ENCODE measurements around the gene XIAP. TPM values are rescaled to one million over a fixed set of nuclear protein-coding genes. Genes with fewer than 3 reads are reported as not detected.

The XIAP gene
- total RNA-seq, 6 donors from 2014 or later = 28.3 to 64.2 (median 46.8) TPM

DNA sequence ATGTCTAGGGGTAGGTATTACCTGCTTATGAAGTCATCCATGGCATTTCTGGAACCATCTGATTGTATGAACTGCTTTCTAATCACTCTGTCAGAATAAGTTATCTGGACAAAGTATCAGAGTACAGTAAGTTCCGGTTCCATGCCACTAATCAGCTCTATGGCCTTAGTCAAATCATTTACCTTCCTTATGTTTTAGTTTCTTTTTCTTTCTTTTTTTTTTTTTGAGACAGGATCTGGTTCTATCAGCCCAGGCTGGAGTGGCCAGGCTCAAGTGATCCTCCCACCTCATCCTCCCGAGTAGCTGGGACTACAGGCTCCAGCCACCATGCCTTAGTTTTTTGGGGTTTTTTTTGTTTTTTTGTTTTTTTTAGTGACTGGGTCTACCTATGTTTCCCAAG lies 11.5 kb downstream of the XIAP start:
- WGBS, 2 donors = 65 to 68% methylated on average over 2 of the region's 2 CpGs
- Histone ChIP-seq H3K36me3 (no peaks in the 10 kb centered on the region), H3K27ac (no peak overlapping the region), H3K4me3 (no peak overlapping the region), H3K27me3 (no peaks in the 10 kb centered on the region), H3K4me1 (peaks cover 0 to 12% (median 0%) of the 10 kb centered on the region in 4 donors), H3K9me3 (no peaks in the 10 kb centered on the region)
- ATAC-seq (ENCODE audit: low FRiP score in 2 of 2) = no peak
- TF ChIP-seq, protein P1, sequence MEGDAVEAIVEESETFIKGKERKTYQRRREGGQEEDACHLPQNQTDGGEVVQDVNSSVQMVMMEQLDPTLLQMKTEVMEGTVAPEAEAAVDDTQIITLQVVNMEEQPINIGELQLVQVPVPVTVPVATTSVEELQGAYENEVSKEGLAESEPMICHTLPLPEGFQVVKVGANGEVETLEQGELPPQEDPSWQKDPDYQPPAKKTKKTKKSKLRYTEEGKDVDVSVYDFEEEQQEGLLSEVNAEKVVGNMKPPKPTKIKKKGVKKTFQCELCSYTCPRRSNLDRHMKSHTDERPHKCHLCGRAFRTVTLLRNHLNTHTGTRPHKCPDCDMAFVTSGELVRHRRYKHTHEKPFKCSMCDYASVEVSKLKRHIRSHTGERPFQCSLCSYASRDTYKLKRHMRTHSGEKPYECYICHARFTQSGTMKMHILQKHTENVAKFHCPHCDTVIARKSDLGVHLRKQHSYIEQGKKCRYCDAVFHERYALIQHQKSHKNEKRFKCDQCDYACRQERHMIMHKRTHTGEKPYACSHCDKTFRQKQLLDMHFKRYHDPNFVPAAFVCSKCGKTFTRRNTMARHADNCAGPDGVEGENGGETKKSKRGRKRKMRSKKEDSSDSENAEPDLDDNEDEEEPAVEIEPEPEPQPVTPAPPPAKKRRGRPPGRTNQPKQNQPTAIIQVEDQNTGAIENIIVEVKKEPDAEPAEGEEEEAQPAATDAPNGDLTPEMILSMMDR (IDR thresholded peaks at IDR 0.05) = no peak
- TF ChIP-seq POLR2A (IDR thresholded peaks at IDR 0.05) = no peak
- TF ChIP-seq POLR2AphosphoS5 (IDR thresholded peaks at IDR 0.05) = no peak
- no peak for TF ChIP-seq EP300 (IDR thresholded peaks at IDR 0.05)
- no peak for DNase-seq

DNA sequence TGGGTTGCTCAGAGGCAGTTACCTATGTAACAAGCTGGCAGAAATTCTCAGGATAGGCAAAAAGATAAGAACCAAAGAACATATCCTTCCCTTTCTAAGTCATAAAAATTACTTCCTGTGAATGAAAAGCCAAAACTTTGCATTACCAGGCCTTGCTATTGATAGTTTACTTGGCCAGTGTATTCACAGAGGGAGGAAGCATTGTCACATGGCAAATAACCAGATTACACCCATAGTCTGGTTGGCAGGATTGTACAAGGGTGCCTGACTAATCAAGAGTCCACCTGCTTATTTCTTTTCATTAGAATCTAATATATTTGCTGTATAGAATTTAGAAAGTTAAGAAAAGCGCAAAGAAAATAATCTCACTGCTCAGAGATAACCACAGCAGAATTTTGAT lies 14.1 kb downstream of the XIAP start:
- Histone ChIP-seq H3K27ac (no peak overlapping the region), H3K27me3 (no peaks in the 10 kb centered on the region), H3K9me3 (no peaks in the 10 kb centered on the region), H3K4me3 (no peak overlapping the region), H3K4me1 (peaks cover 3 to 28% (median 6%) of the 10 kb centered on the region in 4 donors), H3K36me3 (no peaks in the 10 kb centered on the region)
- ATAC-seq (ENCODE audit: low FRiP score in 2 of 2) (no peak), DNase-seq (no peak)
- no peak for TF ChIP-seq EP300 (IDR thresholded peaks at IDR 0.05)
- TF ChIP-seq POLR2A (IDR thresholded peaks at IDR 0.05) = no peak
- TF ChIP-seq POLR2AphosphoS5 (IDR thresholded peaks at IDR 0.05) = no peak
- TF ChIP-seq, protein P1 (IDR thresholded peaks at IDR 0.05) = no peak
- 90 to 100% methylated on average over 1 of the region's 1 CpG for WGBS, 2 donors

DNA sequence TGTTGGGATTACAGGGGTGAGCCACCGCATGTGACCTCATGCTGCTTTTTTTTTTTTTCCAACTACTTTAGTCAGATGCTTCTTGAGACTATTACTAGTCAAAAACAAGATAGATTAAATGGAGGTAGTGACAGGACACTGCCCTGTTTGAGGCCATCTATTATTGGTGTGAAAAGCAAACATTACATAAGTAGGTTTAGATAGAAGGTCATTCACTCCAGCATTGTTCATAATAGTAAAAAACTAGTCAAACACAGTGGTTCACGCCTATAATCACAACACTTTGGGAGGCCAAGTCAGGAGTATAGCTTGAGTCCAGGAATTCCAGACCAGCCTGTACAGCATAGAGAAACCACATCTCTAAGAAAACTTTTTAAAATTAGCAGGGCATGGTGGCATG lies 16.3 kb downstream of the XIAP start:
- Histone ChIP-seq H3K4me1 (peaks cover 3 to 25% (median 6%) of the 10 kb centered on the region in 4 donors), H3K4me3 (no peak overlapping the region), H3K27ac (no peak overlapping the region), H3K27me3 (no peaks in the 10 kb centered on the region), H3K36me3 (no peaks in the 10 kb centered on the region), H3K9me3 (no peaks in the 10 kb centered on the region)
- DNase-seq (no peak), ATAC-seq (ENCODE audit: low FRiP score in 2 of 2) (no peak)
- no peak for TF ChIP-seq EP300 (IDR thresholded peaks at IDR 0.05)
- 88 to 92% methylated on average over 2 of the region's 2 CpGs for WGBS, 2 donors

DNA sequence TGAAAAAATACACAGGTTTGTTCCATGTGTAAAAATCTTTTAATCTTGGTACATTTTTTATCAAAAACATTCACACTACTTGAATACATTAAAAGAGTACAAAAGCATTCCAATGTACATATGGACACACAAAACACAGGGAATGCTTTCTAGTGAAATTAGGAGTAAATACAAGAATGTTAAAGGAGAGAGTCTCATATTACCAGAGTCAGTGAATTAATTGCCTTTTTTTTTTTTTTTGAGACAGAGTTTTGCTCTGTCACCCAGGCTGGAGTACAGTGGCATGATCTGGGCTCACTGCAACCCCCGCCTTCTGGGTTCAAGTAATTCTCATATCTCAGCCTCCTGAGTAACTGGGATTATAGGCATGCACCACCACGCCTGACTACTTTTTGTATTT lies 17.0 kb downstream of the XIAP start:
- Histone ChIP-seq H3K4me1 (peaks cover 3 to 25% (median 6%) of the 10 kb centered on the region in 4 donors), H3K27ac (no peak overlapping the region), H3K9me3 (no peaks in the 10 kb centered on the region), H3K36me3 (no peaks in the 10 kb centered on the region), H3K4me3 (no peak overlapping the region), H3K27me3 (no peaks in the 10 kb centered on the region)
- ATAC-seq (ENCODE audit: low FRiP score in 2 of 2) (no peak), DNase-seq (no peak)
- WGBS, 2 donors = 85% methylated on average over 2 of the region's 2 CpGs
- TF ChIP-seq POLR2AphosphoS5 (IDR thresholded peaks at IDR 0.05) (no peak), EP300 (IDR thresholded peaks at IDR 0.05) (no peak), POLR2A (IDR thresholded peaks at IDR 0.05) (no peak)
- TF ChIP-seq, protein P1 (IDR thresholded peaks at IDR 0.05) = no peak

DNA sequence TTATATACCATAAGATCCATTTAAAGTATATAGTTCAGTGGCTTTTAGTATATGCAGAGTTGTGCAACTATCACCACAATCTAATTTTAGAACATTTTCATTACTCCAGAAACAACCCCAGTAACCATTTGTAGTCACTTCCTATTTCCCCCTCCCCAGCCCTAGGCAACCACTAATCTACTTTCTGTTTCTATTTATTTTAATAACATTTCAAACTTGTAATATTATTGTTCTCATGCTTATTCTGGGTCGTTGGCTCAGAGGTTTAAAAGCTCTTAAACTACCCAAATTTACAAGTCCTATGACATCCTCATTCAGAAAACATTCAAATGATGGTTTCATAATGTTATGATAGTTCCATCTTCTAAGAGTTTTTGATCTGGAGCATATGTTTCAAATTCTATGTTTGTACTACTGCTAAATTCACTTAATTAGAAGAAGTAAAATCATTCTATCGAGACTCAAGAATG lies 18.4 kb downstream of the XIAP start:
- Histone ChIP-seq H3K27me3 (no peaks in the 10 kb centered on the region), H3K4me1 (peaks cover 3 to 25% (median 6%) of the 10 kb centered on the region in 4 donors), H3K27ac (peak overlapping the region in 1 of 4 donors; percentile 55), H3K36me3 (no peaks in the 10 kb centered on the region), H3K9me3 (no peaks in the 10 kb centered on the region), H3K4me3 (no peak overlapping the region)
- ATAC-seq (ENCODE audit: low FRiP score in 2 of 2) (no peak), DNase-seq (no peak)
- WGBS, 2 donors = 0 to 31% methylated on average over 1 to 2 of the region's 2 CpGs
- TF ChIP-seq POLR2AphosphoS5 (IDR thresholded peaks at IDR 0.05) (no peak), POLR2A (IDR thresholded peaks at IDR 0.05) (no peak), EP300 (IDR thresholded peaks at IDR 0.05) (no peak)
- TF ChIP-seq, protein P1 (IDR thresholded peaks at IDR 0.05) = no peak

Measured in upper lobe of left lung (tissue), 6 donors.